Stomach (tissue), 4 donors: Measurements from ENCODE around the gene TRABD2B.

Experiments
- CTCF ChIP-seq, 7 experiments: fragments of 450-650 bp in 4 of 7; fragments of 200-600 bp in 3 of 7; sonication (generic) in 3 of 7; IDR thresholded peaks; one replicate each; pipeline ENCODE4 v1.5.1; 2016 to 2019; ENCODE audit warnings: antibody characterized with exemption in 7 of 7, control low read depth in 2 of 7, mild to moderate bottlenecking in 1 of 7
- EP300 ChIP-seq: sonication (generic); formaldehyde crosslinking; IDR thresholded peaks from one replicate; pipeline ENCODE4 v1.6.1; 2017; ENCODE audit warnings: antibody characterized with exemption
- POLR2A ChIP-seq, 4 donors: fragments of 450-650 bp; IDR thresholded peaks; one replicate each; pipeline ENCODE4 v1.6.1; 2016; ENCODE audit warnings: antibody characterized with exemption in 4 of 4, control low read depth in 2 of 4, mild to moderate bottlenecking in 1 of 4, moderate library complexity in 1 of 4
- POLR2AphosphoS5 ChIP-seq, 3 donors: sonication (generic); formaldehyde crosslinking; IDR thresholded peaks; one replicate each; pipeline ENCODE4 v1.6.1; 2016; ENCODE audit warnings: antibody characterized with exemption in 3 of 3

- TF ChIP-seq CTCF (IDR thresholded peaks at IDR 0.05) (no peak), POLR2A (IDR thresholded peaks at IDR 0.05) (no peak), POLR2AphosphoS5 (IDR thresholded peaks at IDR 0.05) (no peak), EP300 (no peak)
Observed at GRCh38 chr1:47817861-47818260, 179.3 kb downstream of the TRABD2B start.
